ENCODE results near the gene GARIN3.

GRCh38 chr5:157161996-157162395, 4.1 kb downstream of the GARIN3 start:
- no peak for TF ChIP-seq CTCF (IDR thresholded peaks at IDR 0.05)
- no peak for TF ChIP-seq POLR2A (IDR thresholded peaks at IDR 0.05)
- no peak for TF ChIP-seq POLR2AphosphoS5 (IDR thresholded peaks at IDR 0.05; ENCODE audit: insufficient read depth in 1 of 2, low read depth in 1 of 2)
